Activated CD4-positive, CD25-positive, alpha-beta regulatory T cell treated with anti-CD3 and anti-CD28 coated beads, Interleukin-2, amount 50 U/mL, for 72 hours (primary cell): Measurements from ENCODE around the gene YIF1A.
A peak's percentile ranks its signal among the peaks of the same experiment; 100 is the strongest.

Source experiments
- DNase-seq: peaks from one replicate; pipeline ENCODE4 v3.0.0; 2021

Gene YIF1A

GRCh38 chr11:66288671-66289547, at the start of gene YIF1A:
Gene YIF1A (minus strand): TSS chr11:66289143. CDS start chr11:66288985, 158 bp downstream.
- DNase-seq = peak; percentile 97

GRCh38 chr11:66337103-66337899, 48.4 kb upstream of the YIF1A start:
- no peak for DNase-seq

- peak; percentile 78 for DNase-seq
These were observed 47.5 kb upstream of the YIF1A start, which contains the start of gene RIN1 for GRCh38 chr11:66336234-66337102. Gene RIN1 (minus strand): TSS chr11:66336434. CDS start chr11:66336402, 32 bp downstream.

GRCh38 chr11:66335531-66336233, 46.7 kb upstream of the YIF1A start:
- DNase-seq = no peak

GRCh38 chr11:66334605-66335442, 45.9 kb upstream of the YIF1A start:
- DNase-seq = no peak

- no peak for DNase-seq
These were observed 45.1 kb upstream of the YIF1A start for GRCh38 chr11:66333896-66334604.

- no peak for DNase-seq
These were observed 44.4 kb upstream of the YIF1A start for GRCh38 chr11:66333220-66333877.

- no peak for DNase-seq
These were observed 43.7 kb upstream of the YIF1A start for GRCh38 chr11:66332371-66333219.

- no peak for DNase-seq
These were observed 42.8 kb upstream of the YIF1A start for GRCh38 chr11:66331542-66332370.

- no peak for DNase-seq
These were observed 42.0 kb upstream of the YIF1A start for GRCh38 chr11:66330931-66331330.

GRCh38 chr11:66329165-66329673, 40.3 kb upstream of the YIF1A start:
- DNase-seq = no peak

- peak; percentile 81 for DNase-seq
These were observed 39.6 kb upstream of the YIF1A start for GRCh38 chr11:66328302-66329144.

GRCh38 chr11:66328031-66328301, 39.0 kb upstream of the YIF1A start:
- no peak for DNase-seq

- no peak for DNase-seq
These were observed 38.5 kb upstream of the YIF1A start for GRCh38 chr11:66327171-66328030.

- DNase-seq = no peak
These were observed 37.5 kb upstream of the YIF1A start for GRCh38 chr11:66326261-66327111.
